Pulmonary artery endothelial cell (primary cell): Measurements from ENCODE around the gene MEAF6. TPM values are rescaled to one million over a fixed set of nuclear protein-coding genes. Genes with fewer than 3 reads are reported as not detected.
"Not testable (repeated sequence)": the region's sequence is repeated elsewhere in the genome, so short reads cannot be mapped to it uniquely, and the experiment has no call there.

ENCODE experiments used
- DNase-seq: peaks from one replicate; pipeline ENCODE4 v3.0.0-alpha.2; 2011; ENCODE audit warnings: low read depth, low spot score
- total RNA-seq: library from RNA; depleted of rRNA; stranded (reverse); fragments of >200 nt; gene quantifications from 2 replicates; pipeline ENCODE4 v1.2.3, GENCODE V29; 2014

MEAF6 gene
- total RNA-seq, result 41.0 and 54.5 TPM in 2 replicates

GRCh38 chr1:37514350-37515184 lies at the start of gene MEAF6:
Gene MEAF6, minus strand, starts transcription at chr1:37514766. Its CDS starts 20 bp downstream, at chr1:37514746.
- peak; percentile 30 for DNase-seq

- DNase-seq, result no peak
These were observed 48.4 kb upstream of the MEAF6 start for GRCh38 chr1:37562984-37563383.

- DNase-seq, result no peak
These were observed 46.9 kb upstream of the MEAF6 start for GRCh38 chr1:37561133-37562132.

- no peak for DNase-seq
These were observed 46.0 kb upstream of the MEAF6 start for GRCh38 chr1:37560401-37561132.

- DNase-seq, result not testable (repeated sequence)
These were observed 45.4 kb upstream of the MEAF6 start for GRCh38 chr1:37559957-37560379.

- no peak for DNase-seq
These were observed 44.5 kb upstream of the MEAF6 start for GRCh38 chr1:37559080-37559479.

GRCh38 chr1:37558411-37558810 lies 43.8 kb upstream of the MEAF6 start:
- DNase-seq, result no peak

- DNase-seq, result no peak
These were observed 42.8 kb upstream of the MEAF6 start for GRCh38 chr1:37557402-37557801.

- peak; percentile 70 for DNase-seq
These were observed 42.2 kb upstream of the MEAF6 start, which contains the start of gene DNALI1 for GRCh38 chr1:37556712-37557196. Gene DNALI1, plus strand, starts transcription at chr1:37556940. Its CDS starts 55 bp downstream, at chr1:37556995.

- DNase-seq, result peak; percentile 71
These were observed 39.6 kb upstream of the MEAF6 start, which contains the start of gene SNIP1 for GRCh38 chr1:37553927-37554808. Gene SNIP1, minus strand, starts transcription at chr1:37554293. Its CDS starts 64 bp downstream, at chr1:37554229.

- no peak for DNase-seq
These were observed 39.0 kb upstream of the MEAF6 start for GRCh38 chr1:37553598-37553926.

GRCh38 chr1:37549341-37549740 lies 34.8 kb upstream of the MEAF6 start:
- DNase-seq, result no peak

GRCh38 chr1:37545019-37545418 lies 30.5 kb upstream of the MEAF6 start:
- no peak for DNase-seq

- DNase-seq, result no peak
These were observed 30.0 kb upstream of the MEAF6 start for GRCh38 chr1:37544530-37544929.

- no peak for DNase-seq
These were observed 25.6 kb upstream of the MEAF6 start for GRCh38 chr1:37540036-37540785.

- DNase-seq, result not testable (repeated sequence)
These were observed 24.6 kb upstream of the MEAF6 start for GRCh38 chr1:37539154-37539553.

GRCh38 chr1:37537378-37537777 lies 22.8 kb upstream of the MEAF6 start:
- no peak for DNase-seq

- no peak for DNase-seq
These were observed 18.9 kb upstream of the MEAF6 start for GRCh38 chr1:37533317-37534093.
